Loucy (cell line): ENCODE results near the gene TNIP1.
A peak's percentile ranks its signal among the peaks of the same experiment; 100 is the strongest.

Experiments used
- H2AFZ ChIP-seq: fragments of 200-600 bp; sonication (generic); 2 replicates; pipeline ENCODE4 v1.6.0; 2016; ENCODE audit warnings: antibody characterized with exemption, mild to moderate bottlenecking, low read length, moderate library complexity
- H3F3A ChIP-seq: fragments of 200-600 bp; 2 replicates; pipeline ENCODE4 v1.6.0; 2016; ENCODE audit warnings: antibody characterized with exemption, low read depth, mild to moderate bottlenecking
- H3K27me3 ChIP-seq: fragments of 200-600 bp; sonication (generic); 2 replicates; pipeline ENCODE4 v1.6.1; 2014; ENCODE audit warnings: low read length, mild to moderate bottlenecking; ENCODE audit not compliant: insufficient read depth, poor library complexity, severe bottlenecking
- H3K36me3 ChIP-seq: fragments of 200-600 bp; sonication (generic); 2 replicates; pipeline ENCODE4 v1.6.1; 2016; ENCODE audit warnings: low read length; ENCODE audit not compliant: insufficient read depth
- H3K4me1 ChIP-seq: fragments of 200-600 bp; sonication (generic); 2 replicates; pipeline ENCODE4 v1.5.1; 2014; ENCODE audit warnings: low read length, mild to moderate bottlenecking; ENCODE audit not compliant: insufficient read depth, poor library complexity, severe bottlenecking
- H3K4me2 ChIP-seq: fragments of 200-600 bp; sonication (generic); 2 replicates; pipeline ENCODE4 v1.6.0; 2014; ENCODE audit warnings: antibody characterized with exemption, low read length, low read depth, mild to moderate bottlenecking; ENCODE audit not compliant: poor library complexity, severe bottlenecking
- H3K4me3 ChIP-seq: fragments of 200-600 bp; sonication (generic); 2 replicates; pipeline ENCODE4 v1.5.1; 2014; ENCODE audit warnings: low read length, mild to moderate bottlenecking, mixed read lengths; ENCODE audit not compliant: poor library complexity, severe bottlenecking
- H3K79me2 ChIP-seq: fragments of 200-600 bp; sonication (generic); 2 replicates; pipeline ENCODE4 v1.6.1; 2014; ENCODE audit warnings: low read length; ENCODE audit not compliant: insufficient read depth
- H3K9ac ChIP-seq: fragments of 200-600 bp; sonication (generic); 2 replicates; pipeline ENCODE4 v1.6.0; 2014; ENCODE audit warnings: mild to moderate bottlenecking, low read depth, low read length, moderate library complexity; ENCODE audit not compliant: poor library complexity, severe bottlenecking
- H3K9me2 ChIP-seq: fragments of 200-600 bp; sonication (generic); replicated peaks from 2 replicates; pipeline ENCODE4 v1.6.1; 2016; ENCODE audit warnings: low read depth, low read length, mixed read lengths
- H3K9me3 ChIP-seq: fragments of 200-600 bp; sonication (generic); 2 replicates; pipeline ENCODE4 v1.6.1; 2014; ENCODE audit warnings: mild to moderate bottlenecking, antibody characterized with exemption, low read length, low read depth; ENCODE audit not compliant: insufficient read depth
- H4K20me1 ChIP-seq: fragments of 200-600 bp; sonication (generic); 2 replicates; pipeline ENCODE4 v1.6.0; 2014; ENCODE audit warnings: antibody characterized with exemption, low read length, mild to moderate bottlenecking; ENCODE audit not compliant: insufficient read depth, poor library complexity, severe bottlenecking
- EZH2phosphoT487 ChIP-seq: fragments of 200-600 bp; IDR thresholded peaks from 2 replicates; pipeline ENCODE4 v1.6.1; 2018; ENCODE audit warnings: antibody characterized with exemption, mild to moderate bottlenecking, moderate library complexity, borderline replicate concordance
- TF ChIP-seq, protein P1 (sequence below): fragments of 200-600 bp; sonication (generic); conservative IDR thresholded peaks from 2 replicates; pipeline ENCODE4 v1.5.1; 2014; ENCODE audit warnings: mild to moderate bottlenecking, antibody characterized with exemption, low read length

The TNIP1 gene

GRCh38 chr5:151084363-151084762, 3.5 kb upstream of the TNIP1 start:
- H3K9ac ChIP-seq = no peak overlapping the region
- H3K27me3 ChIP-seq = no peaks in the 10 kb centered on the region
- H3K4me2 ChIP-seq = no peak overlapping the region
- no peak overlapping the region for H2AFZ ChIP-seq
- peaks cover 9% of the 10 kb centered on the region for H4K20me1 ChIP-seq
- TF ChIP-seq EZH2phosphoT487 = no peak
- TF ChIP-seq, protein P1, sequence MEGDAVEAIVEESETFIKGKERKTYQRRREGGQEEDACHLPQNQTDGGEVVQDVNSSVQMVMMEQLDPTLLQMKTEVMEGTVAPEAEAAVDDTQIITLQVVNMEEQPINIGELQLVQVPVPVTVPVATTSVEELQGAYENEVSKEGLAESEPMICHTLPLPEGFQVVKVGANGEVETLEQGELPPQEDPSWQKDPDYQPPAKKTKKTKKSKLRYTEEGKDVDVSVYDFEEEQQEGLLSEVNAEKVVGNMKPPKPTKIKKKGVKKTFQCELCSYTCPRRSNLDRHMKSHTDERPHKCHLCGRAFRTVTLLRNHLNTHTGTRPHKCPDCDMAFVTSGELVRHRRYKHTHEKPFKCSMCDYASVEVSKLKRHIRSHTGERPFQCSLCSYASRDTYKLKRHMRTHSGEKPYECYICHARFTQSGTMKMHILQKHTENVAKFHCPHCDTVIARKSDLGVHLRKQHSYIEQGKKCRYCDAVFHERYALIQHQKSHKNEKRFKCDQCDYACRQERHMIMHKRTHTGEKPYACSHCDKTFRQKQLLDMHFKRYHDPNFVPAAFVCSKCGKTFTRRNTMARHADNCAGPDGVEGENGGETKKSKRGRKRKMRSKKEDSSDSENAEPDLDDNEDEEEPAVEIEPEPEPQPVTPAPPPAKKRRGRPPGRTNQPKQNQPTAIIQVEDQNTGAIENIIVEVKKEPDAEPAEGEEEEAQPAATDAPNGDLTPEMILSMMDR = no peak
- H3K9me3 ChIP-seq = no peaks in the 10 kb centered on the region
- H3K4me3 ChIP-seq = no peak overlapping the region
- H3F3A ChIP-seq = 0 out of 2 replicates have a peak, but pooled peaks cover 3% of the 10 kb centered on the region
- peaks cover 43% of the 10 kb centered on the region for H3K4me1 ChIP-seq
- no peaks in the 10 kb centered on the region for H3K36me3 ChIP-seq
- no peaks in the 10 kb centered on the region for H3K9me2 ChIP-seq
- peaks cover 31% of the 10 kb centered on the region for H3K79me2 ChIP-seq

- Histone ChIP-seq H3K4me2 (peak overlapping the region; percentile 81), H3K4me3 (peak overlapping the region; percentile 89), H3K9ac (peak overlapping the region; percentile 3)
Observed at GRCh38 chr5:151083081-151083676, 2.3 kb upstream of the TNIP1 start.

GRCh38 chr5:151082282-151082902, 1.6 kb upstream of the TNIP1 start:
- peaks cover 28% of the 10 kb centered on the region for H4K20me1 ChIP-seq
- H3K27me3 ChIP-seq = no peaks in the 10 kb centered on the region
- peak overlapping the region; percentile 91 for H3K9ac ChIP-seq
- H3F3A ChIP-seq = 0 out of 2 replicates have a peak, but pooled peaks cover 3% of the 10 kb centered on the region
- no peaks in the 10 kb centered on the region for H3K36me3 ChIP-seq
- TF ChIP-seq, protein P1 = peak; percentile 51; the same call in 1 of the 2 replicates
- TF ChIP-seq EZH2phosphoT487 = no peak
- H3K4me2 ChIP-seq = peak overlapping the region; percentile 81
- H2AFZ ChIP-seq = no peak overlapping the region
- H3K4me3 ChIP-seq = peak overlapping the region; percentile 89
- peaks cover 51% of the 10 kb centered on the region for H3K79me2 ChIP-seq
- no peaks in the 10 kb centered on the region for H3K9me3 ChIP-seq
- no peaks in the 10 kb centered on the region for H3K9me2 ChIP-seq
- peaks cover 59% of the 10 kb centered on the region for H3K4me1 ChIP-seq

More at GRCh38 chr5:151083081-151083676, 2.3 kb upstream of the TNIP1 start:
- Histone ChIP-seq H3K79me2 (peaks cover 43% of the 10 kb centered on the region), H3K4me1 (peaks cover 52% of the 10 kb centered on the region), H3K27me3 (no peaks in the 10 kb centered on the region), H4K20me1 (peaks cover 20% of the 10 kb centered on the region), H3K9me2 (no peaks in the 10 kb centered on the region), H2AFZ (no peak overlapping the region), H3K36me3 (no peaks in the 10 kb centered on the region), H3F3A (0 out of 2 replicates have a peak, but pooled peaks cover 3% of the 10 kb centered on the region), H3K9me3 (no peaks in the 10 kb centered on the region)
- no peak for TF ChIP-seq EZH2phosphoT487
- TF ChIP-seq, protein P1 = no peak
